Measurements from ENCODE around the gene MEFV. TPM values are rescaled to one million over a fixed set of nuclear protein-coding genes. Genes with fewer than 3 reads are reported as not detected.

Gene MEFV
- polyA plus RNA-seq, 3 donors, result 37.7 to 78.0 (median 73.2) TPM

DNA sequence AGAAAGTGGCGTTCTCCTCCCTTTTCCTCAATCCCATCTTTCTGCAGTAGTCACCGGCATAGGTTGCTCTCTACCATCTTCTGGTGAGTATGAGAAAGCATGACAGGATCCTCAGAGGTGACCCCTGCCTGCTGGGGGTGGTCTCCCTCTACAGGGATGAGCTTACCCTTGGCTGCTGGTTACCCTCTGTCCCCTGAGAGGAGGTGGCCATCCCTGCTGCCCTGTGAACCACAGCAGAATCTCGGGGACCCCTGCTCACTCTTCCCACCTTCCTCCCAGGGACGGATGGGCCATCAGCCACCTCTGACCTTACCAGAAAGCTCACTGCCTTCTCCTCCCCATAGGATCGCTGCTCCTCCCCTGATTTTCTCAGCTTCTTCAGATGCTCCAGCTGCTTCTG is 7.8 kb downstream of the MEFV start:
- Mint-ChIP-seq H3K36me3 (peaks cover 90 to 100% of the 10 kb centered on the region in 2 donors), H3K4me1 (peaks cover 66% of the 10 kb centered on the region), H3K9me3 (peaks cover 0 to 3% (median 0%) of the 10 kb centered on the region in 7 donors), H3K27ac (peak overlapping the region in 2 of 7 donors; percentile 16 to 19), H3K27me3 (ENCODE audit: low read depth in 3 of 3) (peaks cover 0 to 2% (median 2%) of the 10 kb centered on the region in 3 donors), H3K4me3 (no peak overlapping the region)
- Histone ChIP-seq H3K4me1 (ENCODE audit: control insufficient read depth in 1 of 2, insufficient read depth in 2 of 2, low read length in 2 of 2) (peaks cover 47 to 65% of the 10 kb centered on the region in 2 donors), H3K9ac (ENCODE audit: insufficient read depth, low read length, poor library complexity, severe bottlenecking) (no peak overlapping the region), H3K4me3 (replicated peaks in 1 of 3; ENCODE audit: low read depth in 2 of 3, low read length in 3 of 3) (no peak overlapping the region), H3K27ac (ENCODE audit: low read depth in 1 of 2, low read length in 2 of 2) (peak overlapping the region in 1 of 2 donors; percentile 36), H3K27me3 (ENCODE audit: control insufficient read depth in 2 of 2, insufficient read depth in 2 of 2, low read length in 2 of 2) (no peaks in the 10 kb centered on the region), H3K36me3 (replicated peaks in 1 of 2; ENCODE audit: control insufficient read depth in 1 of 2, insufficient read depth in 2 of 2, low read length in 2 of 2) (peaks cover 94 to 100% of the 10 kb centered on the region in 2 donors), H3K9me3 (replicated peaks in 1 of 2; ENCODE audit: control insufficient read depth in 1 of 2, insufficient read depth in 1 of 2, low read length in 2 of 2) (no peaks in the 10 kb centered on the region), H3K4me2 (replicated peaks; ENCODE audit: extremely low read depth, low read length, poor library complexity, severe bottlenecking) (peak overlapping the region; percentile 5), H4K20me1 (ENCODE audit: insufficient read depth, low read length) (peaks cover 100% of the 10 kb centered on the region), H3K79me2 (ENCODE audit: insufficient read depth, low read length) (peaks cover 93% of the 10 kb centered on the region), H2AFZ (ENCODE audit: insufficient read depth, low read depth, low read length, poor library complexity, severe bottlenecking) (no peak overlapping the region)
- intact Hi-C loops (cut with micrococcal nuclease), result no loop called here
- TF ChIP-seq, protein P1, sequence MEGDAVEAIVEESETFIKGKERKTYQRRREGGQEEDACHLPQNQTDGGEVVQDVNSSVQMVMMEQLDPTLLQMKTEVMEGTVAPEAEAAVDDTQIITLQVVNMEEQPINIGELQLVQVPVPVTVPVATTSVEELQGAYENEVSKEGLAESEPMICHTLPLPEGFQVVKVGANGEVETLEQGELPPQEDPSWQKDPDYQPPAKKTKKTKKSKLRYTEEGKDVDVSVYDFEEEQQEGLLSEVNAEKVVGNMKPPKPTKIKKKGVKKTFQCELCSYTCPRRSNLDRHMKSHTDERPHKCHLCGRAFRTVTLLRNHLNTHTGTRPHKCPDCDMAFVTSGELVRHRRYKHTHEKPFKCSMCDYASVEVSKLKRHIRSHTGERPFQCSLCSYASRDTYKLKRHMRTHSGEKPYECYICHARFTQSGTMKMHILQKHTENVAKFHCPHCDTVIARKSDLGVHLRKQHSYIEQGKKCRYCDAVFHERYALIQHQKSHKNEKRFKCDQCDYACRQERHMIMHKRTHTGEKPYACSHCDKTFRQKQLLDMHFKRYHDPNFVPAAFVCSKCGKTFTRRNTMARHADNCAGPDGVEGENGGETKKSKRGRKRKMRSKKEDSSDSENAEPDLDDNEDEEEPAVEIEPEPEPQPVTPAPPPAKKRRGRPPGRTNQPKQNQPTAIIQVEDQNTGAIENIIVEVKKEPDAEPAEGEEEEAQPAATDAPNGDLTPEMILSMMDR (IDR thresholded peaks at IDR 0.05), result no peak
- WGBS (ENCODE audit: insufficient coverage), result 92% methylated on average over 3 of the region's 5 CpGs
- no peak for DNase-seq

DNA sequence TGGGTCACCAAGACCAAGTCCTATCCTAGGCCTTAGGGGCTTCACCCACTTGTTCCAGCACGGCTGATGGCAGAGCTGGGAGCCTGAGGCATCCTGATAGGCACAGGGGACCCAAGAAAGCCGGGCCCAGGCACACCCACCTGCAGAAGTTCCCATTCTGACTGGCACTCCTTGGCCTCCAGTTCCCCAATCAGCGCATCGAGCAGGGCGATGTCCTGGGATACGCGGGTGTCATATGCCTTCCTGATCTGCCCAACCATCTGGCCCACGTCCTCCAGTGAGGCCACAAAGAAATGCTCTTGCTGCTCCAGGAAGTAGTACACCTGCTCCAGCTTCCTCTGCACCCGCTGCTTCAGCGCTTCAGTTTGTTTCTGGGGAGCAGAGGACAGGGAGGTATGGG is 9.6 kb downstream of the MEFV start:
- H2AFZ ChIP-seq (ENCODE audit: insufficient read depth, low read depth, low read length, poor library complexity, severe bottlenecking), result no peak overlapping the region
- H3K27ac Mint-ChIP-seq, result peak overlapping the region in 1 of 7 donors; percentile 57
- 43% methylated on average over 8 of the region's 10 CpGs for WGBS (ENCODE audit: insufficient coverage)
- peaks cover 90 to 100% of the 10 kb centered on the region in 2 donors for H3K36me3 Mint-ChIP-seq
- H3K4me3 ChIP-seq (replicated peaks in 1 of 3; ENCODE audit: low read depth in 2 of 3, low read length in 3 of 3), result no peak overlapping the region
- intact Hi-C loops (cut with micrococcal nuclease), result no loop called here
- TF ChIP-seq, protein P1 (IDR thresholded peaks at IDR 0.05), result no peak
- no peaks in the 10 kb centered on the region for H3K27me3 ChIP-seq (ENCODE audit: control insufficient read depth in 2 of 2, insufficient read depth in 2 of 2, low read length in 2 of 2)
- H3K9me3 Mint-ChIP-seq, result peaks cover 0 to 3% (median 0%) of the 10 kb centered on the region in 7 donors
- no peak for DNase-seq
- no peak overlapping the region for H3K4me2 ChIP-seq (replicated peaks; ENCODE audit: extremely low read depth, low read length, poor library complexity, severe bottlenecking)
- H4K20me1 ChIP-seq (ENCODE audit: insufficient read depth, low read length), result peaks cover 100% of the 10 kb centered on the region
- H3K4me3 Mint-ChIP-seq, result no peak overlapping the region
- H3K4me1 Mint-ChIP-seq, result peaks cover 60% of the 10 kb centered on the region
- H3K36me3 ChIP-seq (replicated peaks in 1 of 2; ENCODE audit: control insufficient read depth in 1 of 2, insufficient read depth in 2 of 2, low read length in 2 of 2), result peaks cover 91 to 99% of the 10 kb centered on the region in 2 donors
- H3K9me3 ChIP-seq (replicated peaks in 1 of 2; ENCODE audit: control insufficient read depth in 1 of 2, insufficient read depth in 1 of 2, low read length in 2 of 2), result no peaks in the 10 kb centered on the region
- no peak overlapping the region for H3K9ac ChIP-seq (ENCODE audit: insufficient read depth, low read length, poor library complexity, severe bottlenecking)
- H3K27me3 Mint-ChIP-seq (ENCODE audit: low read depth in 3 of 3), result peaks cover 2 to 4% (median 2%) of the 10 kb centered on the region in 3 donors
- peak overlapping the region in 1 of 2 donors; percentile 26 for H3K27ac ChIP-seq (ENCODE audit: low read depth in 1 of 2, low read length in 2 of 2)
- peaks cover 41 to 61% of the 10 kb centered on the region in 2 donors for H3K4me1 ChIP-seq (ENCODE audit: control insufficient read depth in 1 of 2, insufficient read depth in 2 of 2, low read length in 2 of 2)
- peaks cover 88% of the 10 kb centered on the region for H3K79me2 ChIP-seq (ENCODE audit: insufficient read depth, low read length)
